ES-I3 (cell line): ENCODE measurements around the gene PRR16.

ENCODE experiments used
- H3K36me3 ChIP-seq: 2 replicates; pipeline ENCODE4 v1.6.1; 2013; ENCODE audit warnings: mild to moderate bottlenecking, low read length, control low read depth, moderate library complexity; ENCODE audit not compliant: insufficient read depth
- H3K4me1 ChIP-seq: 2 replicates; pipeline ENCODE4 v1.6.1; 2013; ENCODE audit warnings: mild to moderate bottlenecking, control low read depth, low read length; ENCODE audit not compliant: insufficient read depth
- H3K9ac ChIP-seq: 2 replicates; pipeline ENCODE4 v1.6.1; 2013; ENCODE audit warnings: low read depth, mild to moderate bottlenecking, low read length, moderate library complexity
- H3K9me3 ChIP-seq: 2 replicates; pipeline ENCODE4 v1.6.1; 2013; ENCODE audit warnings: mild to moderate bottlenecking, low read length, moderate library complexity; ENCODE audit not compliant: control insufficient read depth, insufficient read depth

Gene PRR16

GRCh38 chr5:120545007-120545406 lies 80.9 kb downstream of the PRR16 start:
- Histone ChIP-seq H3K9me3 (no peaks in the 10 kb centered on the region), H3K36me3 (no peaks in the 10 kb centered on the region), H3K9ac (no peak overlapping the region), H3K4me1 (no peaks in the 10 kb centered on the region)

GRCh38 chr5:120545951-120546350 lies 81.9 kb downstream of the PRR16 start:
- Histone ChIP-seq H3K9me3 (no peaks in the 10 kb centered on the region), H3K36me3 (no peaks in the 10 kb centered on the region), H3K9ac (no peak overlapping the region), H3K4me1 (no peaks in the 10 kb centered on the region)

GRCh38 chr5:120546922-120547321 lies 82.8 kb downstream of the PRR16 start:
- Histone ChIP-seq H3K9me3 (no peaks in the 10 kb centered on the region), H3K4me1 (no peaks in the 10 kb centered on the region), H3K9ac (no peak overlapping the region), H3K36me3 (no peaks in the 10 kb centered on the region)

- H3K9ac ChIP-seq, result no peak overlapping the region
- H3K36me3 ChIP-seq, result no peaks in the 10 kb centered on the region
- H3K4me1 ChIP-seq, result no peaks in the 10 kb centered on the region
- H3K9me3 ChIP-seq, result no peaks in the 10 kb centered on the region
Measured at GRCh38 chr5:120550358-120550757, 86.3 kb downstream of the PRR16 start.

- no peaks in the 10 kb centered on the region for H3K4me1 ChIP-seq
- no peaks in the 10 kb centered on the region for H3K36me3 ChIP-seq
- H3K9me3 ChIP-seq, result no peaks in the 10 kb centered on the region
- no peak overlapping the region for H3K9ac ChIP-seq
Measured at GRCh38 chr5:120552638-120553037, 88.5 kb downstream of the PRR16 start.

- no peaks in the 10 kb centered on the region for H3K9me3 ChIP-seq
- H3K9ac ChIP-seq, result no peak overlapping the region
- no peaks in the 10 kb centered on the region for H3K36me3 ChIP-seq
- H3K4me1 ChIP-seq, result no peaks in the 10 kb centered on the region
Measured at GRCh38 chr5:120555345-120555744, 91.2 kb downstream of the PRR16 start.

GRCh38 chr5:120564013-120564412 lies 99.9 kb downstream of the PRR16 start:
- Histone ChIP-seq H3K36me3 (no peaks in the 10 kb centered on the region), H3K4me1 (peaks cover 5% of the 10 kb centered on the region; the same call in 1 of the 2 replicates), H3K9me3 (no peaks in the 10 kb centered on the region), H3K9ac (no peak overlapping the region)

- Histone ChIP-seq H3K4me1 (peaks cover 5% of the 10 kb centered on the region; the same call in 1 of the 2 replicates), H3K9me3 (no peaks in the 10 kb centered on the region), H3K36me3 (no peaks in the 10 kb centered on the region), H3K9ac (no peak overlapping the region)
Measured at GRCh38 chr5:120567066-120567465, 103.0 kb downstream of the PRR16 start.

GRCh38 chr5:120567921-120568320 lies 103.8 kb downstream of the PRR16 start:
- H3K4me1 ChIP-seq, result peaks cover 5% of the 10 kb centered on the region; the same call in 1 of the 2 replicates
- no peak overlapping the region for H3K9ac ChIP-seq

GRCh38 chr5:120568711-120569110 lies 104.6 kb downstream of the PRR16 start:
- Histone ChIP-seq H3K9ac (no peak overlapping the region), H3K36me3 (no peaks in the 10 kb centered on the region), H3K9me3 (no peaks in the 10 kb centered on the region), H3K4me1 (peaks cover 5% of the 10 kb centered on the region; the same call in 1 of the 2 replicates)

More at GRCh38 chr5:120567921-120568320, 103.8 kb downstream of the PRR16 start:
- no peaks in the 10 kb centered on the region for H3K36me3 ChIP-seq
- no peaks in the 10 kb centered on the region for H3K9me3 ChIP-seq

- Histone ChIP-seq H3K36me3 (no peaks in the 10 kb centered on the region), H3K4me1 (no peaks in the 10 kb centered on the region), H3K9ac (no peak overlapping the region), H3K9me3 (no peaks in the 10 kb centered on the region)
Measured at GRCh38 chr5:120576588-120576987, 112.5 kb downstream of the PRR16 start.

GRCh38 chr5:120582635-120583034 lies 118.5 kb downstream of the PRR16 start:
- Histone ChIP-seq H3K9ac (no peak overlapping the region), H3K36me3 (no peaks in the 10 kb centered on the region), H3K4me1 (no peaks in the 10 kb centered on the region), H3K9me3 (no peaks in the 10 kb centered on the region)

GRCh38 chr5:120586646-120587045 lies 122.5 kb downstream of the PRR16 start:
- Histone ChIP-seq H3K9ac (no peak overlapping the region), H3K4me1 (no peaks in the 10 kb centered on the region), H3K36me3 (no peaks in the 10 kb centered on the region), H3K9me3 (no peaks in the 10 kb centered on the region)

GRCh38 chr5:120591911-120592310 lies 127.8 kb downstream of the PRR16 start:
- H3K9me3 ChIP-seq, result no peaks in the 10 kb centered on the region
- H3K4me1 ChIP-seq, result no peaks in the 10 kb centered on the region
- no peak overlapping the region for H3K9ac ChIP-seq
- no peaks in the 10 kb centered on the region for H3K36me3 ChIP-seq

- Histone ChIP-seq H3K9me3 (0 out of 2 replicates have a peak, but pooled peaks cover 3% of the 10 kb centered on the region), H3K9ac (no peak overlapping the region), H3K36me3 (no peaks in the 10 kb centered on the region), H3K4me1 (no peaks in the 10 kb centered on the region)
Measured at GRCh38 chr5:120599576-120599975, 135.5 kb downstream of the PRR16 start.

- no peaks in the 10 kb centered on the region for H3K4me1 ChIP-seq
- H3K36me3 ChIP-seq, result no peaks in the 10 kb centered on the region
- no peak overlapping the region for H3K9ac ChIP-seq
- 0 out of 2 replicates have a peak, but pooled peaks cover 3% of the 10 kb centered on the region for H3K9me3 ChIP-seq
Measured at GRCh38 chr5:120600639-120601038, 136.5 kb downstream of the PRR16 start.
